ENCODE results near the gene TRPV4. TPM values are rescaled to one million over a fixed set of nuclear protein-coding genes. Genes with fewer than 3 reads are reported as not detected.

Gene TRPV4
- total RNA-seq, 2 donors from 2014 or later, result 1.0 to 1.2 TPM

- no peak for ATAC-seq
- DNase-seq, result no peak
- intact Hi-C loops (cut with DNase I), result no loop called here
Observed at GRCh38 chr12:109832541-109833306, 474 bp downstream of the TRPV4 start.

GRCh38 chr12:109831929-109832328, 1.3 kb downstream of the TRPV4 start:
- ATAC-seq (no peak), DNase-seq (no peak)
- intact Hi-C loops (cut with DNase I), result no loop called here

- ATAC-seq (no peak), DNase-seq (no peak)
- intact Hi-C loops (cut with DNase I), result no loop called here
Observed at GRCh38 chr12:109831365-109831764, 1.8 kb downstream of the TRPV4 start.

GRCh38 chr12:109830718-109831117, 2.5 kb downstream of the TRPV4 start:
- no peak for ATAC-seq
- intact Hi-C loops (cut with DNase I), result no loop called here

GRCh38 chr12:109830267-109830666, 2.9 kb downstream of the TRPV4 start:
- DNase-seq (no peak), ATAC-seq (no peak)
- intact Hi-C loops (cut with DNase I), result no loop called here

More at GRCh38 chr12:109830718-109831117, 2.5 kb downstream of the TRPV4 start:
- DNase-seq, result no peak

GRCh38 chr12:109829667-109830066, 3.5 kb downstream of the TRPV4 start:
- intact Hi-C loops (cut with DNase I), result no loop called here
- ATAC-seq (no peak), DNase-seq (no peak)

- no peak for DNase-seq
- intact Hi-C loops (cut with DNase I), result no loop called here
- ATAC-seq, result no peak
Observed at GRCh38 chr12:109828754-109829511, 4.3 kb downstream of the TRPV4 start.

- DNase-seq (peak; percentile 60), ATAC-seq (peak; percentile 80 to 85)
- intact Hi-C loops (cut with DNase I), result no loop called here
Observed at GRCh38 chr12:109827566-109828550, 5.3 kb downstream of the TRPV4 start.

GRCh38 chr12:109827080-109827479, 6.1 kb downstream of the TRPV4 start:
- intact Hi-C loops (cut with DNase I), result no loop called here
- ATAC-seq (no peak), DNase-seq (no peak)

- DNase-seq (no peak), ATAC-seq (no peak)
- intact Hi-C loops (cut with DNase I), result no loop called here
Observed at GRCh38 chr12:109824731-109825130, 8.5 kb downstream of the TRPV4 start.

- ATAC-seq, result peak; percentile 50 to 57
- no peak for DNase-seq
- intact Hi-C loops (cut with DNase I), result no loop called here
Observed at GRCh38 chr12:109822951-109823411, 10.2 kb downstream of the TRPV4 start.

GRCh38 chr12:109822416-109822815, 10.8 kb downstream of the TRPV4 start:
- intact Hi-C loops (cut with DNase I), result no loop called here
- DNase-seq (no peak), ATAC-seq (no peak)

GRCh38 chr12:109821968-109822367, 11.2 kb downstream of the TRPV4 start:
- intact Hi-C loops (cut with DNase I), result no loop called here
- no peak for DNase-seq
- ATAC-seq, result no peak

GRCh38 chr12:109820816-109821381, 12.3 kb downstream of the TRPV4 start:
- ATAC-seq (no peak), DNase-seq (no peak)
- intact Hi-C loops (cut with DNase I), result no loop called here

- no peak for DNase-seq
- intact Hi-C loops (cut with DNase I), result no loop called here
- no peak for ATAC-seq
Observed at GRCh38 chr12:109818905-109819500, 14.2 kb downstream of the TRPV4 start.

- ATAC-seq (no peak), DNase-seq (no peak)
- intact Hi-C loops (cut with DNase I), result no loop called here
Observed at GRCh38 chr12:109818253-109818652, 14.9 kb downstream of the TRPV4 start.

- intact Hi-C loops (cut with DNase I), result no loop called here
- DNase-seq (no peak), ATAC-seq (no peak)
Observed at GRCh38 chr12:109817627-109818231, 15.5 kb downstream of the TRPV4 start.

GRCh38 chr12:109816870-109817269, 16.3 kb downstream of the TRPV4 start:
- ATAC-seq (no peak), DNase-seq (no peak)
- intact Hi-C loops (cut with DNase I), result no loop called here
